A549 (cell line): ENCODE data around the gene NCOA3. TPM values are rescaled to one million over a fixed set of nuclear protein-coding genes. Genes with fewer than 3 reads are reported as not detected.
A peak's percentile ranks its signal among the peaks of the same experiment; 100 is the strongest.

ENCODE experiments used
- ATAC-seq, 2 experiments: fragments of 200-7000 bp in 1 of 2; fragments of >200 bp in 1 of 2; cut with Nextera tagmentation in 1 of 2; cut with Tn5 transposase in 1 of 2; 3 replicates each; pipeline versions ENCODE4 v1.8.0 to v1.9.1; 2018 to 2020; ENCODE audit warnings: mild to moderate bottlenecking in 1 of 2, moderate library complexity in 1 of 2
- CTCF ChIA-PET: fragments of 300-600 bp; sonication (Branson Sonifier 250); formaldehyde crosslinking; extraction: SDS; loops from one replicate; lab custom pipeline; 2021; ENCODE audit warnings: antibody characterized with exemption, inconsistent platforms; lab: Yijun Ruan, JAX
- POLR2A ChIA-PET: fragments of 350-600 bp; formaldehyde crosslinking; extraction: SDS; loops from one replicate; lab custom pipeline; 2021; ENCODE audit warnings: antibody characterized with exemption, inconsistent platforms; lab: Yijun Ruan, JAX
- DNase-seq, 2 experiments: peaks; one replicate each; pipeline versions ENCODE4 v3.0.0 to v3.0.0-alpha.2; 2011 to 2016; ENCODE audit warnings: low read depth in 1 of 2, low spot score in 1 of 2
- FAIRE-seq: peaks from 2 replicates; lab custom pipeline; 2011; peaks lifted over from hg19 to GRCh38; lab: Jason Lieb, UNC
- H3K27ac ChIP-seq, 2 experiments: fragments of >200 bp; sonication (Bioruptor Twin); formaldehyde crosslinking; 3 replicates each; pipeline ENCODE4 v1.5.1; 2016 to 2017
- H3K4me1 ChIP-seq: fragments of >200 bp; sonication (Bioruptor Twin); formaldehyde crosslinking; 3 replicates; pipeline ENCODE4 v1.6.1; 2016
- H3K4me2 ChIP-seq: fragments of >200 bp; sonication (Bioruptor Twin); formaldehyde crosslinking; 3 replicates; pipeline ENCODE4 v1.6.1; 2016
- H3K4me3 ChIP-seq: fragments of >200 bp; sonication (Bioruptor Twin); formaldehyde crosslinking; 3 replicates; pipeline ENCODE4 v1.5.1; 2016
- H3K9me3 ChIP-seq: fragments of >200 bp; sonication (Bioruptor Twin); formaldehyde crosslinking; 3 replicates; pipeline ENCODE4 v1.6.1; 2016
- ATOH8 ChIP-seq: fragments of 250-450 bp; sonication (Bioruptor Pico); IDR thresholded peaks from 2 replicates; pipeline ENCODE4 v1.5.0; 2020; ENCODE audit warnings: low read depth, mild to moderate bottlenecking, moderate library complexity
- BHLHE40 ChIP-seq: IDR thresholded peaks from 2 replicates; pipeline ENCODE4 v1.6.1; 2012; ENCODE audit warnings: low read depth, low read length, inconsistent platforms
- CHD2 ChIP-seq: fragments of 150-350 bp; IDR thresholded peaks from 2 replicates; pipeline ENCODE4 v1.6.1; 2014; ENCODE audit warnings: low read length; ENCODE audit not compliant: partially characterized antibody
- CHD4 ChIP-seq: fragments of 200-600 bp; sonication (generic); IDR thresholded peaks from 2 replicates; pipeline ENCODE4 v1.6.1; 2016; ENCODE audit warnings: antibody characterized with exemption, mild to moderate bottlenecking, borderline replicate concordance
- E2F6 ChIP-seq: IDR thresholded peaks from 2 replicates; pipeline ENCODE4 v1.6.1; 2012; ENCODE audit warnings: low read depth, borderline replicate concordance
- EHF ChIP-seq: fragments of 250-450 bp; sonication (Bioruptor Pico); IDR thresholded peaks from 2 replicates; pipeline ENCODE4 v1.5.0; 2020; ENCODE audit warnings: mild to moderate bottlenecking
- FOSB ChIP-seq: fragments of 250-450 bp; sonication (Bioruptor Pico); IDR thresholded peaks from 2 replicates; pipeline ENCODE4 v1.5.0; 2020; ENCODE audit warnings: mild to moderate bottlenecking, moderate library complexity
- FOSL2 ChIP-seq, 2 experiments: fragments of 450-650 bp in 1 of 2; fragments of >200 bp in 1 of 2; sonication (Bioruptor Twin) in 1 of 2; formaldehyde crosslinking; IDR thresholded peaks; 2 replicates each; pipeline versions ENCODE4 v1.5.0 to v1.6.1; 2016 to 2020; ENCODE audit warnings: mild to moderate bottlenecking in 1 of 2, moderate library complexity in 1 of 2
- GATA3 ChIP-seq: IDR thresholded peaks from 2 replicates; pipeline ENCODE4 v1.6.1; 2012; ENCODE audit warnings: borderline replicate concordance
- HDAC2 ChIP-seq: fragments of 200-600 bp; sonication (generic); IDR thresholded peaks from 2 replicates; pipeline ENCODE4 v1.6.1; 2016
- HEYL ChIP-seq: fragments of 250-450 bp; sonication (Bioruptor Pico); IDR thresholded peaks from 2 replicates; pipeline ENCODE4 v1.8.0; 2021; ENCODE audit warnings: mild to moderate bottlenecking, moderate library complexity
- HOXA7 ChIP-seq: fragments of 250-450 bp; sonication (Bioruptor Pico); IDR thresholded peaks from 2 replicates; pipeline ENCODE4 v1.5.0; 2020; ENCODE audit warnings: mild to moderate bottlenecking, moderate library complexity
- JUN ChIP-seq, 2 experiments: fragments of >200 bp; sonication (Bioruptor Twin); formaldehyde crosslinking; IDR thresholded peaks; 2 replicates in 1 of 2; 3 replicates in 1 of 2; pipeline ENCODE4 v1.6.1; 2016 to 2017
- KDM5A ChIP-seq: fragments of 200-600 bp; sonication (generic); IDR thresholded peaks from 2 replicates; pipeline ENCODE4 v1.6.1; 2016; ENCODE audit warnings: antibody characterized with exemption, mild to moderate bottlenecking
- MAX ChIP-seq: IDR thresholded peaks from 2 replicates; pipeline ENCODE4 v1.6.1; 2012
- MYC ChIP-seq: IDR thresholded peaks from 2 replicates; pipeline ENCODE4 v1.6.1; 2012; ENCODE audit warnings: mild to moderate bottlenecking, inconsistent platforms, low read length, improper control_type of control experiment, borderline replicate concordance
- NFE2L2 ChIP-seq: fragments of 150-350 bp; conservative IDR thresholded peaks from 2 replicates; pipeline ENCODE4 v1.6.1; 2014; ENCODE audit warnings: low read length
- POLR2A ChIP-seq: IDR thresholded peaks from 2 replicates; pipeline ENCODE4 v1.6.1; 2012; ENCODE audit warnings: mild to moderate bottlenecking, low read length
- POLR2AphosphoS2 ChIP-seq: conservative IDR thresholded peaks from 2 replicates; pipeline ENCODE4 v1.6.1; 2012; ENCODE audit warnings: low read length, improper control_type of control experiment, inconsistent platforms
- RARB ChIP-seq: fragments of 250-450 bp; sonication (Bioruptor Pico); IDR thresholded peaks from 2 replicates; pipeline ENCODE4 v1.8.0; 2021; ENCODE audit warnings: mild to moderate bottlenecking, moderate library complexity
- RCOR1 ChIP-seq: fragments of 150-350 bp; IDR thresholded peaks from 2 replicates; pipeline ENCODE4 v1.6.1; 2014; ENCODE audit warnings: antibody characterized with exemption, low read length, low read depth
- REST ChIP-seq: fragments of 200-600 bp; sonication (generic); IDR thresholded peaks from 2 replicates; pipeline ENCODE4 v1.6.1; 2016; ENCODE audit warnings: antibody characterized with exemption, mild to moderate bottlenecking, moderate library complexity
- TFCP2L1 ChIP-seq: fragments of 250-450 bp; sonication (Bioruptor Pico); IDR thresholded peaks from 2 replicates; pipeline ENCODE4 v1.5.0; 2021; ENCODE audit warnings: mild to moderate bottlenecking
- TP53 ChIP-seq: fragments of 250-450 bp; sonication (Bioruptor Pico); IDR thresholded peaks from 2 replicates; pipeline ENCODE4 v1.5.0; 2021; ENCODE audit warnings: mild to moderate bottlenecking, moderate library complexity
- USF2 ChIP-seq: fragments of 450-650 bp; IDR thresholded peaks from 2 replicates; pipeline ENCODE4 v1.6.1; 2014; ENCODE audit warnings: antibody characterized with exemption
- ZC3H11A ChIP-seq: fragments of 450-650 bp; IDR thresholded peaks from 2 replicates; pipeline ENCODE4 v1.6.1; 2014; ENCODE audit warnings: antibody characterized with exemption, mild to moderate bottlenecking
- ZFP36 ChIP-seq: fragments of 450-650 bp; IDR thresholded peaks from 2 replicates; pipeline ENCODE4 v1.6.1; 2014; ENCODE audit warnings: borderline replicate concordance; ENCODE audit not compliant: partially characterized antibody
- ZNF302 ChIP-seq: fragments of 250-450 bp; sonication (Bioruptor Pico); IDR thresholded peaks from 2 replicates; pipeline ENCODE4 v1.9.0; 2021; ENCODE audit warnings: inconsistent platforms, mild to moderate bottlenecking, moderate library complexity
- ZSCAN20 ChIP-seq: fragments of 250-450 bp; sonication (Bioruptor Pico); IDR thresholded peaks from 2 replicates; pipeline ENCODE4 v1.8.0; 2022; ENCODE audit warnings: mild to moderate bottlenecking, moderate library complexity
- WGBS: methylation state at CpG from one replicate; pipeline ENCODE4 v1.1.6; 2017; ENCODE audit errors: missing lambda C conversion rate; 5-methylcytosine and 5-hydroxymethylcytosine counted together
- polyA plus RNA-seq, 4 experiments: library from polyadenylated mRNA; depleted of rRNA in 3 of 4; stranded (reverse); fragments of >200 nt; fragmentation: RNase III in 1 of 4; extraction: RNeasy Plus Mini Kit Qiagen cat#74134 plus additional on column Dnase treatment in 1 of 4; gene quantifications; 2 replicates in 3 of 4; 3 replicates in 1 of 4; pipeline ENCODE4 v1.2.3, GENCODE V29; 2011 to 2017

Gene NCOA3
- polyA plus RNA-seq, 2 of the 4 experiments (the other 2 are of a cell fraction): 42.9 to 136 TPM

DNA sequence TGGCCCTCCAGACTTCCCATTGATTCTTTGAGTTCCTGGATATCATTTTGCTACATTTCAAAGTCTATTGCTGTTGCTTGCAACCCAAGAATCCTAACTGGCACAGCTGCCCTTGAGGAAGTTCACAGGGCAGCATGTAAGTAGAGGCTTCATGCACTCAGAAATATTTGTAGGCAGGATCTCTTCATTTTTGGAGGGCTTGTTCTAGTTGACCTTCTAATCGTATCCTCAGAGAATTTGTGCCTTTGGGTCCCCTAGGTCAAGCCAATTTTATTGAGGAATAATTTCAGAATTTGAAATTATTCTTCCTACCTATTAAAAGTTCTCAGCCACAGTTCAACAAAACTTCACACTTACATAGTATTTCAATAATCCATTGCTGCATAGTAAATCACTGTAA, 5.6 kb upstream of the NCOA3 start:
- CTCF ChIA-PET: no interaction called here
- TF ChIP-seq TFCP2L1 (CRISPR knock-in tag): no peak
- no peak for TF ChIP-seq MAX
- no peak for TF ChIP-seq ZC3H11A
- TF ChIP-seq KDM5A: no peak
- no peak for TF ChIP-seq RARB (CRISPR knock-in tag)
- no peak for TF ChIP-seq RCOR1
- no peak for TF ChIP-seq FOSB (CRISPR knock-in tag)
- no peak for TF ChIP-seq MYC
- TF ChIP-seq E2F6: no peak
- TF ChIP-seq HOXA7 (CRISPR knock-in tag): no peak
- no peak for TF ChIP-seq ATOH8 (CRISPR knock-in tag)
- TF ChIP-seq HEYL (CRISPR knock-in tag): no peak
- TF ChIP-seq ZNF302 (CRISPR knock-in tag): no peak
- TF ChIP-seq TP53 (CRISPR knock-in tag): no peak
- no peak for TF ChIP-seq FOSL2 (IDR thresholded peaks at IDR 0.05)
- no peak for TF ChIP-seq FOSL2 (CRISPR knock-in tag; IDR thresholded peaks at IDR 0.05)
- no peak for TF ChIP-seq POLR2AphosphoS2
- TF ChIP-seq JUN (IDR thresholded peaks at IDR 0.05): no peak
- no peak for DNase-seq
- Histone ChIP-seq H3K4me1 (peaks cover 32% of the 10 kb centered on the region), H3K9me3 (0 out of 3 replicates have a peak, but pooled peaks cover 6% of the 10 kb centered on the region), H3K27ac (no peak overlapping the region), H3K4me2 (no peak overlapping the region), H3K4me3 (no peak overlapping the region)
- ATAC-seq: no peak
- 92% methylated on average over 1 of the region's 1 CpG for WGBS
- FAIRE-seq: no peak
- POLR2A ChIA-PET: no interaction called here

- H3K9me3 ChIP-seq: 0 out of 3 replicates have a peak, but pooled peaks cover 6% of the 10 kb centered on the region
- H3K4me1 ChIP-seq: peaks cover 18% of the 10 kb centered on the region
- no peak overlapping the region for H3K4me2 ChIP-seq
- CTCF ChIA-PET: interaction anchor here (1.0 to 1.9 kb wide), 3 partner anchors 11 to 226 kb away, joined by 3 to 6 read pairs (median 5); no protein-coding TSS in a partner anchor
- 91% methylated on average over 6 of the region's 6 CpGs for WGBS
- ATAC-seq (no peak), FAIRE-seq (no peak), DNase-seq (no peak)
- TF ChIP-seq MYC (no peak), BHLHE40 (no peak), POLR2A (no peak)
- no peak overlapping the region for H3K4me3 ChIP-seq
- peak overlapping the region in 1 of 2 experiments; percentile 56; a peak in 3 of 6 replicates for H3K27ac ChIP-seq
- POLR2A ChIA-PET: no interaction called here
Measured at GRCh38 chr20:47498606-47499005, 3.1 kb upstream of the NCOA3 start.

DNA sequence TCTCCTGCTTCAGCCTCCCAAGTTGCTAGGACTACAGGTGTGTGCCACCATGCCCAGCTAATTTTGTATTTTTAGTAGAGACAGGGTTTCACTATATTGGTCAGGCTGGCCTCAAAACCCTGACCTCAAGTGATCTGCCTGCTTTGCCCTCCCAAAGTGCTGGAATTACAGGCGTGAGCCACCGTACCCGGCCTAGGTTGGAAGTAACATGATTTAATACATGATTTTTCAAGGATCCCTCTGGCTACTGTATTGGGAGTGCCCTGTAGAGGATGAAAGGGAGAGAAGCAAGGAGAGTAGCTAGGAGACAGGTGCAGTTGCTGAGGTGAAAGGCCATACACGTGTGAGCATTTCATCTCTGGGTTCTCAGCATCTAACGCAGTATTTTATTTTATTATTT, 2.6 kb upstream of the NCOA3 start:
- Histone ChIP-seq H3K4me2 (no peak overlapping the region), H3K27ac (peak overlapping the region in 1 of 2 experiments; percentile 56; a peak in 3 of 6 replicates), H3K9me3 (0 out of 3 replicates have a peak, but pooled peaks cover 6% of the 10 kb centered on the region), H3K4me1 (peaks cover 14% of the 10 kb centered on the region), H3K4me3 (no peak overlapping the region)
- POLR2A ChIA-PET: no interaction called here
- 93% methylated on average over 5 of the region's 5 CpGs for WGBS
- DNase-seq: no peak
- no peak for TF ChIP-seq ZSCAN20 (CRISPR knock-in tag)
- no peak for TF ChIP-seq JUN (IDR thresholded peaks at IDR 0.05)
- TF ChIP-seq ZFP36: no peak
- no peak for TF ChIP-seq RCOR1
- TF ChIP-seq EHF: no peak
- TF ChIP-seq FOSB (CRISPR knock-in tag): no peak
- TF ChIP-seq HDAC2: no peak
- no peak for TF ChIP-seq USF2
- TF ChIP-seq CHD2: no peak
- no peak for TF ChIP-seq CHD4
- no peak for TF ChIP-seq GATA3
- TF ChIP-seq REST: no peak
- no peak for TF ChIP-seq NFE2L2
- CTCF ChIA-PET: interaction anchor here (0.9 to 1.9 kb wide), 4 partner anchors 34 to 303 kb away, joined by 3 to 6 read pairs (median 4); no protein-coding TSS in a partner anchor
- ATAC-seq: no peak
- FAIRE-seq: no peak
